Nephron (organoid): ENCODE measurements around the gene CD47.

Experiments
- H3K27ac Mint-ChIP-seq, 3 experiments: 2 replicates each; pipeline ENCODE4 v1.8.0; 2020; ENCODE audit warnings: mixed read lengths in 3 of 3, mild to moderate bottlenecking in 2 of 3, moderate library complexity in 1 of 3
- H3K27me3 Mint-ChIP-seq: 2 replicates; pipeline ENCODE4 v1.8.0; 2021; ENCODE audit warnings: low read depth, mild to moderate bottlenecking, moderate library complexity, mixed read lengths
- H3K36me3 Mint-ChIP-seq: 2 replicates; pipeline ENCODE4 v1.8.0; 2020; ENCODE audit warnings: low read depth, mixed read lengths
- H3K4me1 Mint-ChIP-seq: 2 replicates; pipeline ENCODE4 v1.8.0; 2020; ENCODE audit warnings: mixed read lengths
- H3K4me3 Mint-ChIP-seq, 3 experiments: 2 replicates each; pipeline ENCODE4 v1.8.0; 2020; ENCODE audit warnings: mild to moderate bottlenecking in 3 of 3, mixed read lengths in 3 of 3, moderate library complexity in 2 of 3
- H3K9me3 Mint-ChIP-seq: 2 replicates; pipeline ENCODE4 v1.8.0; 2020; ENCODE audit warnings: mixed read lengths
- CTCF ChIP-seq, 3 experiments: fragments of 200-600 bp; sonication (generic); IDR thresholded peaks; one replicate each; pipeline ENCODE4 v1.5.0; 2021; ENCODE audit warnings: antibody characterized with exemption in 3 of 3; ENCODE audit not compliant: unreplicated experiment in 3 of 3

The CD47 gene

GRCh38 chr3:107995823-107996222, 95.0 kb downstream of the CD47 start:
- Mint-ChIP-seq H3K4me3 (no peak overlapping the region), H3K9me3 (peaks cover 12% of the 10 kb centered on the region), H3K27ac (no peak overlapping the region), H3K36me3 (no peaks in the 10 kb centered on the region), H3K27me3 (peaks cover 4% of the 10 kb centered on the region), H3K4me1 (peaks cover 5% of the 10 kb centered on the region)
- TF ChIP-seq CTCF (IDR thresholded peaks at IDR 0.05; ENCODE audit: unreplicated experiment in 3 of 3) = no peak

- Mint-ChIP-seq H3K4me3 (no peak overlapping the region), H3K36me3 (no peaks in the 10 kb centered on the region), H3K27me3 (peaks cover 4% of the 10 kb centered on the region), H3K4me1 (peaks cover 5% of the 10 kb centered on the region), H3K9me3 (peaks cover 7% of the 10 kb centered on the region), H3K27ac (no peak overlapping the region)
- no peak for TF ChIP-seq CTCF (IDR thresholded peaks at IDR 0.05; ENCODE audit: unreplicated experiment in 3 of 3)
Observed at GRCh38 chr3:107994956-107995715, 95.7 kb downstream of the CD47 start.

- TF ChIP-seq CTCF (IDR thresholded peaks at IDR 0.05; ENCODE audit: unreplicated experiment in 3 of 3) = no peak
- H3K4me1 Mint-ChIP-seq = peaks cover 7% of the 10 kb centered on the region
- no peak overlapping the region for H3K4me3 Mint-ChIP-seq
- peaks cover 4% of the 10 kb centered on the region for H3K27me3 Mint-ChIP-seq
- no peaks in the 10 kb centered on the region for H3K36me3 Mint-ChIP-seq
- H3K27ac Mint-ChIP-seq = peak overlapping the region in 1 of 3 experiments; percentile 1
- H3K9me3 Mint-ChIP-seq = peaks cover 7% of the 10 kb centered on the region
Observed at GRCh38 chr3:107994181-107994580, 96.7 kb downstream of the CD47 start.

- TF ChIP-seq CTCF (IDR thresholded peaks at IDR 0.05; ENCODE audit: unreplicated experiment in 3 of 3) = no peak
- Mint-ChIP-seq H3K9me3 (peaks cover 3% of the 10 kb centered on the region), H3K4me1 (peaks cover 11% of the 10 kb centered on the region), H3K36me3 (no peaks in the 10 kb centered on the region), H3K27me3 (peaks cover 4% of the 10 kb centered on the region), H3K27ac (peak overlapping the region in 1 of 3 experiments; percentile 1), H3K4me3 (no peak overlapping the region)
Observed at GRCh38 chr3:107993771-107994170, 97.1 kb downstream of the CD47 start.
